ENCODE measurements around the gene RNF168. TPM values are rescaled to one million over a fixed set of nuclear protein-coding genes. Genes with fewer than 3 reads are reported as not detected.
"Not testable (repeated sequence)": the region's sequence is repeated elsewhere in the genome, so short reads cannot be mapped to it uniquely, and the experiment has no call there.

Gene RNF168, protein sequence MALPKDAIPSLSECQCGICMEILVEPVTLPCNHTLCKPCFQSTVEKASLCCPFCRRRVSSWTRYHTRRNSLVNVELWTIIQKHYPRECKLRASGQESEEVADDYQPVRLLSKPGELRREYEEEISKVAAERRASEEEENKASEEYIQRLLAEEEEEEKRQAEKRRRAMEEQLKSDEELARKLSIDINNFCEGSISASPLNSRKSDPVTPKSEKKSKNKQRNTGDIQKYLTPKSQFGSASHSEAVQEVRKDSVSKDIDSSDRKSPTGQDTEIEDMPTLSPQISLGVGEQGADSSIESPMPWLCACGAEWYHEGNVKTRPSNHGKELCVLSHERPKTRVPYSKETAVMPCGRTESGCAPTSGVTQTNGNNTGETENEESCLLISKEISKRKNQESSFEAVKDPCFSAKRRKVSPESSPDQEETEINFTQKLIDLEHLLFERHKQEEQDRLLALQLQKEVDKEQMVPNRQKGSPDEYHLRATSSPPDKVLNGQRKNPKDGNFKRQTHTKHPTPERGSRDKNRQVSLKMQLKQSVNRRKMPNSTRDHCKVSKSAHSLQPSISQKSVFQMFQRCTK
- total RNA-seq: 10 to 100 TPM; 34.5 to 45.0 (median 42.0) TPM
- total RNA-seq (2013): 34.3 TPM

DNA sequence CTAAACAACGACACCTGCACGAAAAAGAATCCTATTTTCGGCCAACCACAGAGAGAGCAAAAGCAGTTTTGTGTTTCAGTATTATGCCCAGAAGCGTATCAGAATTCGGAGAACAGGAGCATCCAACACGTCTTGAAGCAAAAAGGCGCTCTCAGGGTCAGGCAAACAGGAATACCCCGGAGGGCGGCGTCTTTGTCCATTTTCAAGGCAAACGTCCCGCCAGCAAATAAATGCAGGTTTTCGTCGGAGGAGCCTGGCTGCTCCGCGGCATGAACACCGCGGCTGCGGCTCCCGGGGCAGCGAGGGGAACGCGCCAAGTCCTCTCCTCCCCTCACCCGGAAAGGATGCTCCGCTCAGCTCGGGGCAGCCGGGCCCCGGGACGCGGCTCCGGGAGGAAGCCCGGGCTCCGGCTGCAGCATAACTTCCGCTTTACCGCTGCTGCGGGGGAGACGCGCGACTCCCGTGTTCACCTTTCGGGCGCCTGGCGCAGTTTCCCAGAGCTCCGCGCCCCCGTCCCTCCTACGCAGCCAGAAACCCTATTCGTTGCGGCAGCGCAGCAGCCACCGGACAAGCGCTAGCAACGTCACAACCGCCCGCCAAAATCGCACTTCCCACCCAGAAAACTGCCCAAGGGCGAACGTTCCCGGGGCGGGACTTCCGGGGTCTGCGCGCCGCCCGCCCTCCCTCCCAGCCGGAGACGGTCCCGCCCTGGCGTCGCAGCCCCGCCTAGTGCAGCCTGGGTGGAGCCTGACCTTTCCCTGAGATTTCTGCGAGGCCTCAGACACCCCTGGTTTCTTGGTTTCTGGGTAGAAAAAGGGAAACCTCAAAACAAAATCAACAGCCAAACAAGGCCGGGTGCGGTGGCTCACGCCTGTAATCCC, at the start of gene RNF168:
RNF168 (minus strand) TSS at position 573 of the 881 bp plus-strand sequence. CDS start 595 bp downstream, outside the sequence.
- intact Hi-C loops (cut with micrococcal nuclease): loop anchor here (1.0 to 5.0 kb wide), 5 partner anchors 71 to 596 kb away; partner anchors contain the start of genes DYNLT2B, TNK2 and UBXN7
- no peaks in the 10 kb centered on the region for H3K27me3 ChIP-seq (ENCODE audit: control insufficient read depth, insufficient read depth, low read length)
- under 1% methylated on average over 75 of the region's 75 CpGs for WGBS (ENCODE audit: insufficient coverage)

DNA sequence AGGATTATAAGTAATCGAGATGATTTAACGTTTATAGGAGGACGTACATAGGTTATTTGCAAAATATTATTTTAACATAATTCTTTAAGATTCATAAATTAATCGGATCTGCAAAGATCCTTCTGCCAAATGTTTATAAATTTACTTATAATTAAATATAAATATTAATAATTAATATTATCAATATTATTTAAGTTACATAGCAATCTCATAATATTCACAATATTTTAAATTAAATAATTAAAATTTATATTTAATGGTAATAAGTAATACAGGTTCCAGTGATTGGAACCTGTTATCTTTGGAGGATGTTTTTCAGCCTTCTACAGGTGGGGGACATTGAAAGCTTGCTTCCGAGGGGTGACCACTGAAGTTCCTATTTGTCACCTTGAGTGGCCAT, 48.7 kb upstream of the RNF168 start:
- H3K9me3 ChIP-seq (ENCODE audit: control insufficient read depth, insufficient read depth, low read length): peaks cover 4% of the 10 kb centered on the region
- no peak overlapping the region for H3K4me3 ChIP-seq (ENCODE audit: low read length)
- intact Hi-C loops (cut with micrococcal nuclease): no loop called here
- Mint-ChIP-seq H3K36me3 (no peaks in the 10 kb centered on the region), H3K27ac (no peak overlapping the region), H3K4me1 (peaks cover 6 to 12% of the 10 kb centered on the region in 2 donors), H3K4me3 (no peak overlapping the region), H3K9me3 (no peaks in the 10 kb centered on the region), H3K27me3 (ENCODE audit: low read depth in 2 of 2) (no peaks in the 10 kb centered on the region)
- WGBS (ENCODE audit: insufficient coverage): 100% methylated on average over 1 of the region's 5 CpGs
- H3K4me1 ChIP-seq (ENCODE audit: control insufficient read depth, insufficient read depth, low read length): no peaks in the 10 kb centered on the region
- TF ChIP-seq, protein P1, sequence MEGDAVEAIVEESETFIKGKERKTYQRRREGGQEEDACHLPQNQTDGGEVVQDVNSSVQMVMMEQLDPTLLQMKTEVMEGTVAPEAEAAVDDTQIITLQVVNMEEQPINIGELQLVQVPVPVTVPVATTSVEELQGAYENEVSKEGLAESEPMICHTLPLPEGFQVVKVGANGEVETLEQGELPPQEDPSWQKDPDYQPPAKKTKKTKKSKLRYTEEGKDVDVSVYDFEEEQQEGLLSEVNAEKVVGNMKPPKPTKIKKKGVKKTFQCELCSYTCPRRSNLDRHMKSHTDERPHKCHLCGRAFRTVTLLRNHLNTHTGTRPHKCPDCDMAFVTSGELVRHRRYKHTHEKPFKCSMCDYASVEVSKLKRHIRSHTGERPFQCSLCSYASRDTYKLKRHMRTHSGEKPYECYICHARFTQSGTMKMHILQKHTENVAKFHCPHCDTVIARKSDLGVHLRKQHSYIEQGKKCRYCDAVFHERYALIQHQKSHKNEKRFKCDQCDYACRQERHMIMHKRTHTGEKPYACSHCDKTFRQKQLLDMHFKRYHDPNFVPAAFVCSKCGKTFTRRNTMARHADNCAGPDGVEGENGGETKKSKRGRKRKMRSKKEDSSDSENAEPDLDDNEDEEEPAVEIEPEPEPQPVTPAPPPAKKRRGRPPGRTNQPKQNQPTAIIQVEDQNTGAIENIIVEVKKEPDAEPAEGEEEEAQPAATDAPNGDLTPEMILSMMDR (IDR thresholded peaks at IDR 0.05): no peak
- ATAC-seq: no peak
- no peaks in the 10 kb centered on the region for H3K27me3 ChIP-seq (ENCODE audit: control insufficient read depth, insufficient read depth, low read length)
- H3K36me3 ChIP-seq (ENCODE audit: control insufficient read depth, insufficient read depth, low read length): peaks cover 4% of the 10 kb centered on the region
- H3K27ac ChIP-seq (ENCODE audit: low read length): no peak overlapping the region
- no peak for DNase-seq

More for the DNA sequence above, at the start of gene RNF168:
- TF ChIP-seq, protein P1 (IDR thresholded peaks at IDR 0.05): no peak
- Histone ChIP-seq H3K9me3 (ENCODE audit: control insufficient read depth, insufficient read depth, low read length) (no peaks in the 10 kb centered on the region), H3K4me3 (ENCODE audit: low read length) (peak within 1 kb of the TSS; percentile 87), H3K4me1 (ENCODE audit: control insufficient read depth, insufficient read depth, low read length) (peaks cover 30% of the 10 kb centered on the region), H3K27ac (ENCODE audit: low read length) (peak within 1 kb of the TSS; percentile 86), H3K36me3 (ENCODE audit: control insufficient read depth, insufficient read depth, low read length) (no peaks in the 10 kb centered on the region)
- Mint-ChIP-seq H3K9me3 (no peaks in the 10 kb centered on the region), H3K36me3 (no peaks in the 10 kb centered on the region), H3K4me1 (peaks cover 44 to 49% of the 10 kb centered on the region in 2 donors), H3K27me3 (ENCODE audit: low read depth in 2 of 2) (no peaks in the 10 kb centered on the region), H3K4me3 (peak within 1 kb of the TSS; percentile 99), H3K27ac (peak within 1 kb of the TSS; percentile 94 to 97)
- DNase-seq (peak; percentile 77 to 95), ATAC-seq (peak; percentile 75 to 87 (median 86))

DNA sequence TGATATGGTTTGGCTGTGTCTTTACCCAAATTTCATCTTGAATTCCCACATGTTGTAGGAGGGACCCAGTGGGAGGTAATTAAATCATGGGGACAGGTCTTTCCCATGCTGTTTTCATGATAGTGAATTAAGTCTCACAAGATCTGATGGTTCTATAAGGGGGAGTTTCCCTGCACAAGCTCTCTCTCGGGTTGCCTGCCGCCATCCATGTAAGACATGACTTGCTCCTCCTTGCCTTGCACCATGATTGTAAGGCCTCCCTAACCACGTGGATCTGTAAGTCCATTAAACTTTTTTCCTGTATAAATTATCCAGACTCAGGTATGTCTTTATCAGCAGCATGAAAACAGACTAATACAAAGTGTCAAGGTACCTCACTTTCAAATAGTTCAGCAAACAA, 46.6 kb upstream of the RNF168 start:
- H3K27me3 Mint-ChIP-seq (ENCODE audit: low read depth in 2 of 2); H3K4me3 ChIP-seq (ENCODE audit: low read length); H3K4me1 Mint-ChIP-seq; H3K27me3 ChIP-seq (ENCODE audit: control insufficient read depth, insufficient read depth, low read length); ATAC-seq; H3K27ac ChIP-seq (ENCODE audit: low read length); H3K27ac Mint-ChIP-seq; H3K9me3 ChIP-seq (ENCODE audit: control insufficient read depth, insufficient read depth, low read length); H3K4me3 Mint-ChIP-seq; H3K4me1 ChIP-seq (ENCODE audit: control insufficient read depth, insufficient read depth, low read length); H3K36me3 Mint-ChIP-seq; H3K9me3 Mint-ChIP-seq; intact Hi-C loops (cut with micrococcal nuclease); DNase-seq; H3K36me3 ChIP-seq (ENCODE audit: control insufficient read depth, insufficient read depth, low read length): not testable (repeated sequence)
- 84% methylated on average over 3 of the region's 3 CpGs for WGBS (ENCODE audit: insufficient coverage)

DNA sequence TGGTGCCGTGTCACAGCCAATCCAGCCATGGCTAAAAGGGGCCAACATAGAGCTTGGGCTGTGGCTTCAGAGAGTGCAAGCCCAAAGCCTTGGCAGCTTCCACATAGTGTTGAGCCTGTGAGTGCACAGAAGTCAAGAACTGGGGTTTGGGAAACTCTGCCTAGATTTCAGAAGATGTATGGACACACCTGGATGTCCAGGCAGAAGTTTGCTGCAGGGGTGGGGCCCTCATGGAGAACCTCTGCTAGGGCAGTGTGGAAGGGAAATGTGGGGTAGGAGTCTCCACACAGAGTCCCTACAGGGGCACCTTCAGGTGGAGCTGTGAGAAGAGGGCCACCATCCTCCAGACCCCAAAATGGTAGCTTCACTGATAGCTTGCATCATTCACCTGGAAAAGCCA, 45.7 kb upstream of the RNF168 start:
- H3K4me3 Mint-ChIP-seq; H3K27ac ChIP-seq (ENCODE audit: low read length); H3K4me1 ChIP-seq (ENCODE audit: control insufficient read depth, insufficient read depth, low read length); H3K4me3 ChIP-seq (ENCODE audit: low read length); H3K4me1 Mint-ChIP-seq; DNase-seq; ATAC-seq; H3K36me3 Mint-ChIP-seq; H3K9me3 Mint-ChIP-seq; H3K27me3 ChIP-seq (ENCODE audit: control insufficient read depth, insufficient read depth, low read length); H3K27me3 Mint-ChIP-seq (ENCODE audit: low read depth in 2 of 2); H3K9me3 ChIP-seq (ENCODE audit: control insufficient read depth, insufficient read depth, low read length); intact Hi-C loops (cut with micrococcal nuclease); H3K36me3 ChIP-seq (ENCODE audit: control insufficient read depth, insufficient read depth, low read length); H3K27ac Mint-ChIP-seq: not testable (repeated sequence)
- 97% methylated on average over 1 of the region's 1 CpG for WGBS (ENCODE audit: insufficient coverage)

All from natural killer cell (primary cell).